A549 (cell line): ENCODE results near the gene PITX1.

Source experiments
- CBX8 ChIP-seq: fragments of 200-600 bp; sonication (generic); IDR thresholded peaks from 2 replicates; pipeline ENCODE4 v1.6.1; 2016
- CHD2 ChIP-seq: fragments of 150-350 bp; IDR thresholded peaks from 2 replicates; pipeline ENCODE4 v1.6.1; 2014; ENCODE audit warnings: low read length; ENCODE audit not compliant: partially characterized antibody
- CTCF ChIP-seq: fragments of >200 bp; sonication (Bioruptor Twin); formaldehyde crosslinking; IDR thresholded peaks from 3 replicates; pipeline ENCODE4 v1.5.1; 2016
- ESRRA ChIP-seq: fragments of 150-350 bp; IDR thresholded peaks from 2 replicates; pipeline ENCODE4 v1.6.1; 2014; ENCODE audit warnings: mild to moderate bottlenecking, low read length, borderline replicate concordance
- HDAC2 ChIP-seq: fragments of 200-600 bp; sonication (generic); IDR thresholded peaks from 2 replicates; pipeline ENCODE4 v1.6.1; 2016
- JUN ChIP-seq, 2 experiments: fragments of >200 bp; sonication (Bioruptor Twin); formaldehyde crosslinking; IDR thresholded peaks; 2 replicates in 1 of 2; 3 replicates in 1 of 2; pipeline ENCODE4 v1.6.1; 2016 to 2017
- MAZ ChIP-seq: fragments of 150-350 bp; IDR thresholded peaks from 2 replicates; pipeline ENCODE4 v1.6.1; 2014; ENCODE audit warnings: antibody characterized with exemption, low read depth, low read length, borderline replicate concordance
- MYC ChIP-seq: IDR thresholded peaks from 2 replicates; pipeline ENCODE4 v1.6.1; 2012; ENCODE audit warnings: mild to moderate bottlenecking, inconsistent platforms, low read length, improper control_type of control experiment, borderline replicate concordance
- POLR2A ChIP-seq: IDR thresholded peaks from 2 replicates; pipeline ENCODE4 v1.6.1; 2012; ENCODE audit warnings: mild to moderate bottlenecking, low read length

GRCh38 chr5:135079099-135079681 is 45.2 kb upstream of the PITX1 start:
- TF ChIP-seq MYC (no peak), CBX8 (no peak), JUN (IDR thresholded peaks at IDR 0.05) (no peak), CTCF (no peak), POLR2A (no peak), ESRRA (no peak), MAZ (no peak), HDAC2 (no peak), CHD2 (no peak)
